Vagina (tissue), 2 donors: ENCODE results near the gene MTM1.

Source experiments
- CTCF ChIP-seq, 3 experiments: fragments of 450-650 bp in 2 of 3; fragments of 200-600 bp in 1 of 3; sonication (generic) in 1 of 3; IDR thresholded peaks; one replicate each; pipeline ENCODE4 v1.5.1; 2017 to 2019; ENCODE audit warnings: antibody characterized with exemption in 3 of 3, mild to moderate bottlenecking in 2 of 3, moderate library complexity in 2 of 3
- POLR2A ChIP-seq, 2 donors: fragments of 450-650 bp; IDR thresholded peaks; one replicate each; pipeline ENCODE4 v1.6.1; 2017; ENCODE audit warnings: antibody characterized with exemption in 2 of 2, mild to moderate bottlenecking in 2 of 2, moderate library complexity in 2 of 2

- TF ChIP-seq CTCF (IDR thresholded peaks at IDR 0.05) (no peak), POLR2A (IDR thresholded peaks at IDR 0.05) (no peak)
Observed at GRCh38 chrX:150610043-150610442, 41.6 kb downstream of the MTM1 start.
